NCI-H2081 treated with DMSO at 0.1 percent for 48 hours (cell line): ENCODE data around the gene MACROD2.
"Not testable (repeated sequence)": the region's sequence is repeated elsewhere in the genome, so short reads cannot be mapped to it uniquely, and the experiment has no call there.

Experiments
- DNase-seq: peaks from one replicate; lab custom pipeline; 2025; lab: John Stamatoyannopoulos, UW

Gene MACROD2

GRCh38 chr20:15523400-15523799 is 1528.1 kb downstream of the MACROD2 start:
- DNase-seq: no peak

GRCh38 chr20:15528391-15529111 is 1533.2 kb downstream of the MACROD2 start:
- no peak for DNase-seq

- DNase-seq: no peak
Measured at GRCh38 chr20:15535863-15536262, 1540.5 kb downstream of the MACROD2 start.

GRCh38 chr20:15537200-15537599 is 1541.9 kb downstream of the MACROD2 start:
- not testable (repeated sequence) for DNase-seq

GRCh38 chr20:15542655-15543054 is 1547.3 kb downstream of the MACROD2 start:
- DNase-seq: no peak

DNA sequence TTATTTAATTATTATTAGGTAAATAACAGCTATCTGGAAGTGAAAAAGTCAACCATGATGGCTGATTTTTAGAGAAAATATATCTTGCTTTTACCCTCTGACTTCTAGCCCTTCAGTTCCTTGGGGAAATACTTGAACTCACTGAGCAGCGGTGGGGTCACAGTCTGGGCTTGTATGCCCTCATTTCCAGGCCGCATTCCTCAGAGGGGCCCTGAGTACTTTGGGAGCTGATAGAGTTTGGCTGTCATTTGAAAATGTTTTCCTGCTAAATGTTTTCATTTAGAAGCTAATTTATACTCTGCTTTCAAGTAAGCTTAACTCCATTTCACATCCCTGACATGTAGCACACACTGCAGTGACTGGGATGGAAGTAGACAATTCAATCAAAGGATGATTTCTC is 1549.4 kb downstream of the MACROD2 start:
- no peak for DNase-seq

DNA sequence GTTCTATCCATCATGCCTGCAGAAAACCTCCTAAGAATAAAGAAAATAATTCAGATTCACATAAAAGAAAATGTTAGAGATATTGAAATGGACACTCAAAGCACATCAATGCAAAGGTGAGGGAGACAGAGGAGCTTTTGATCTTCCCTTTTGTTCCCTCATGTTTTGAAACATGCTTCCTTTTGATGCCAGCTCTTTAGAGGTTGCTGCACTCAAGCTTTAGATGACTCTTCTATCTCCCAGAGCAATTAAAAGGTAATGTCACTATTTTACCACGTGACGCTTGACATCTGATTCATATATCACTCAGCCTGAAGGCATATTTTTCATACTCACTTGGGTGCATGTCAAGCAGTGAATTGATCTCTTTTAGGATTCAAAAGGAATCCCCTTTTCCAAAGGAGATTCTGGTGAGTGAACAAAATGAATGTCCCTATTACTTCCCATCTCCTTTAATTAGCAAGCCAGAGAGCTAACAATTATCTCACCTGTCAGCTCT is 1551.3 kb downstream of the MACROD2 start:
- DNase-seq: no peak

GRCh38 chr20:15547119-15547518 is 1551.8 kb downstream of the MACROD2 start:
- no peak for DNase-seq

GRCh38 chr20:15550116-15550870 is 1555.0 kb downstream of the MACROD2 start:
- no peak for DNase-seq

- no peak for DNase-seq
Measured at GRCh38 chr20:15555913-15556312, 1560.6 kb downstream of the MACROD2 start.

- no peak for DNase-seq
Measured at GRCh38 chr20:15556869-15557268, 1561.6 kb downstream of the MACROD2 start.

GRCh38 chr20:15561070-15561569 is 1565.8 kb downstream of the MACROD2 start:
- DNase-seq: no peak

DNA sequence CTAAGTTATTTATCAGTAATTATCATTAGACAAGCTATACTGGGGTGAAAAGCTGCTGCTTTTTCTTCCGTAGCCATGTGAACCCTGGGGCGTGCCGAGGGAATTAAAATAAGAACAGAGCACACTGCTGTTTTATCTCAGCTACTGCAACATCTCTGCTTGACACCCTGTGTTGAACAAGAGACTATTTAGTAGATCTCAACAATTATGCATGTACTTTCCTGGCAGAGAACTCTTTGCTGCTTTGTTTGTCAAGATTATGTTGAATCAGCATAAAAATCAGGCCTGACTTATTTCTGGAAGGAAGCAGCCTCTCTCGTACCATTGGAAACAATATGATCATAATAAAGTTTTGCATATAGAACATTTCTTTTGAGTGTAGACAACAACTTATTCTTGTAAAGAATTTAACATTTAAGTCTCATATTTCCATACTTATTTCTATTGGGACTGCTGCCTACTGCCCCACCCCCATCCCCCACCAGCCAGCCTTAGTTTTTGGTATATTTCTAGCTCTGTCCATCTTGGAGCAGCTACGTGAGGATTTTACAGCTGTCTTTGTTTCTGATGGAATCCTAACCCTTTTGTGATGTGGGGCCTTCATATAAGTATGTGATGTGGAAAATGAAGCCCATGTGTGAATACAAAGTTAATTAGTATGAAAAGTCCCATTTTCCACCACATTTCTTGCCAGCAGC is 1566.5 kb downstream of the MACROD2 start:
- DNase-seq: no peak

GRCh38 chr20:15563836-15564235 is 1568.5 kb downstream of the MACROD2 start:
- no peak for DNase-seq

- DNase-seq: no peak
Measured at GRCh38 chr20:15564981-15565380, 1569.7 kb downstream of the MACROD2 start.

DNA sequence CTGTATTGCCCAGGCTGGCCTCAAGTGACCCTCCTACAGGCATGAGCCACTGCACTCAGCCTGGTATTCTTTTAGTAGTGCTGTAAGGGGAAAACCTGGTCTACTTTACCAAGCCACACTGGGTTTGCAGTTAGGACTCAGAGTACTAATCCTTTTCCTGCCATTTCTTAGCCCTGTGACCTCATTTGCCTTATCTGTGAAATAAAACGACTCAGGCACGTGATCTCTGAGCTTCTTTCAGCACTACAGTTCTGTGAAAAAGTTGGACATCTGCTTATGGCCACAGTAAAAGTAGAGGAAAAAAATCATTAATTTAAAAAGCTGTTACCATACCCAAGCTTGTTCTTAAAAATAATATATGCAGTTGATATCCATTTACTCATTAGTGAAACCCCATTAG is 1570.5 kb downstream of the MACROD2 start:
- DNase-seq: no peak

DNA sequence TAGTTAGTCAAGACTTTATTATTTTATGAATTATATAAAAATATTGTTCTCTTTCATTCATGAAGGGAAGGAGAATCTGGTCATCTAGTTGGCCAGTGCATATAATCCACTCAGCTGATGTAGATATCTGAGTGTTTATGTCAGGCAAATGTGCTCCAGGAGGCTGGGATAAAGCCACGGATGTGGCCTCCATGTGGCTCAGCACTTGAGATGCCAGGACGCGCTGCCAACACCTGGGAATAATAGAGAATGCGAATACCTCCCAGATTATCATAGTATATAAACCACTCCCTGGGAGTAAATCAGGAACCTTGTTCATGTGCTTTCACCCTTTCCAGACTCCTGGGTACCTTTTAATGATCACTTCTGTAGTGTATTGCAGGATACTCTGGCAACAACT is 1571.9 kb downstream of the MACROD2 start:
- DNase-seq: no peak

- no peak for DNase-seq
Measured at GRCh38 chr20:15570156-15570555, 1574.8 kb downstream of the MACROD2 start.

GRCh38 chr20:15571056-15571455 is 1575.7 kb downstream of the MACROD2 start:
- no peak for DNase-seq

- DNase-seq: no peak
Measured at GRCh38 chr20:15575255-15575654, 1579.9 kb downstream of the MACROD2 start.

GRCh38 chr20:15576411-15576810 is 1581.1 kb downstream of the MACROD2 start:
- DNase-seq: no peak

GRCh38 chr20:15578113-15578512 is 1582.8 kb downstream of the MACROD2 start:
- DNase-seq: no peak

DNA sequence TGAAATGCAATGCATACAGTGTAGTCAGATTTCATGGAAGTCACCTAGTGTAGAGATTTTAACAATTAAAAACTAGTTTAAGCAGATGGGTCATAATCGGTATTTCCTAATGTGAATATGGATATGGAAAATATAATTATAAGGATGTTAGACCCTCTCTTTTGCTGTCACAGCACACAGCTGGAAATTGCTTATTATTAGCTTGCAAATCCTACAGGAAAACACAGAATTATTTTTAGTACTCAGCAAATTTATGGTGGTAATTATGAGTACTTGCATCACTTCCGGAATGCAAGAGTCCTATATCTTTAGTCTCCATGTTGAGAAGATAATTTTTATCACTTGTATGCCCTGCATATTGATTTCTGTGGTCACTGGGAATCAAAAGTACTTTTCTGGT is 1584.4 kb downstream of the MACROD2 start:
- no peak for DNase-seq
